Endothelial cell of umbilical vein (primary cell): Measurements from ENCODE around the gene HGFAC. TPM values are rescaled to one million over a fixed set of nuclear protein-coding genes. Genes with fewer than 3 reads are reported as not detected.

Experiments used
- BruUV-seq: library from RNA; stranded (reverse); fragments of 400-500 nt; replicated peaks from 2 replicates; lab custom pipeline; 2021; lab: Mats Ljungman, UMichigan
- CTCF ChIA-PET: fragments of 300-600, 350-600 bp; sonication (Branson Sonifier 250); formaldehyde crosslinking; loops from one replicate; lab custom pipeline; 2021; ENCODE audit warnings: antibody characterized with exemption, inconsistent platforms; lab: Charles Lee
- POLR2A ChIA-PET: fragments of 300-600, 350-600 bp; sonication (Branson Sonifier 250); formaldehyde crosslinking; loops from one replicate; lab custom pipeline; 2021; ENCODE audit warnings: antibody characterized with exemption, inconsistent platforms; lab: Charles Lee
- DNase-seq: peaks from one replicate; pipeline ENCODE4 v3.0.0-alpha.2; 2011; ENCODE audit warnings: low read depth, low spot score
- FAIRE-seq: peaks from 2 replicates; lab custom pipeline; 2011; peaks lifted over from hg19 to GRCh38; lab: Jason Lieb, UNC
- H2AFZ ChIP-seq: 2 replicates; pipeline ENCODE4 v1.6.0; 2012; ENCODE audit warnings: low read depth, low read length, control low read depth, inconsistent platforms
- H3K27ac ChIP-seq: 2 replicates; pipeline ENCODE4 v1.5.1; 2011; ENCODE audit warnings: low read depth, mild to moderate bottlenecking, control low read depth, low read length, moderate library complexity; ENCODE audit not compliant: insufficient read depth
- H3K27me3 ChIP-seq, 2 experiments: 2 replicates each; pipeline versions ENCODE4 v1.6.0 to v1.6.1; 2011; ENCODE audit warnings: low read length in 2 of 2, mixed read lengths in 1 of 2; ENCODE audit not compliant: control insufficient read depth in 2 of 2, insufficient read depth in 2 of 2
- H3K36me3 ChIP-seq, 2 experiments: 2 replicates in 1 of 2; 3 replicates in 1 of 2; pipeline ENCODE4 v1.5.1; 2011; ENCODE audit warnings: low read length in 2 of 2, mild to moderate bottlenecking in 1 of 2, moderate library complexity in 1 of 2; ENCODE audit not compliant: control insufficient read depth in 2 of 2, insufficient read depth in 2 of 2; ENCODE audit errors: extremely low read depth in 1 of 2
- H3K4me1 ChIP-seq: 3 replicates; pipeline ENCODE4 v1.5.1; 2011; ENCODE audit warnings: mild to moderate bottlenecking, low read length; ENCODE audit not compliant: control insufficient read depth, insufficient read depth; ENCODE audit errors: extremely low read depth
- H3K4me2 ChIP-seq: 2 replicates; pipeline ENCODE4 v1.6.1; 2011; ENCODE audit warnings: low read length, control low read depth, mixed read lengths; ENCODE audit not compliant: insufficient read depth
- H3K4me3 ChIP-seq, 3 experiments: fragments of 200-600 bp in 1 of 3; sonication (generic), shearing (Covaris generic) in 1 of 3; replicated peaks in 1 of 3; 2 replicates each; pipeline ENCODE4 v1.5.1; 2011 to 2016; ENCODE audit warnings: control low read depth in 3 of 3, low read length in 3 of 3, mild to moderate bottlenecking in 2 of 3, inconsistent platforms in 1 of 3, low read depth in 1 of 3, moderate library complexity in 1 of 3; ENCODE audit not compliant: insufficient read depth in 1 of 3
- H3K79me2 ChIP-seq: 2 replicates; pipeline ENCODE4 v1.6.0; 2012; ENCODE audit warnings: low read length, inconsistent platforms; ENCODE audit not compliant: control insufficient read depth, insufficient read depth
- H3K9ac ChIP-seq: replicated peaks from 2 replicates; pipeline ENCODE3; 2011; ENCODE audit warnings: low read length, control low read depth; ENCODE audit not compliant: insufficient read depth; ENCODE audit errors: extremely low read depth
- H3K9me1 ChIP-seq: replicated peaks from 3 replicates; pipeline ENCODE4 v1.6.0; 2011; ENCODE audit warnings: mild to moderate bottlenecking, low read length; ENCODE audit not compliant: control insufficient read depth, insufficient read depth; ENCODE audit errors: extremely low read depth
- H3K9me3 ChIP-seq: replicated peaks from 2 replicates; pipeline ENCODE4 v1.5.1; 2012; ENCODE audit warnings: low read length, inconsistent platforms; ENCODE audit not compliant: control insufficient read depth, insufficient read depth
- H4K20me1 ChIP-seq: replicated peaks from 2 replicates; pipeline ENCODE3; 2011; ENCODE audit warnings: mild to moderate bottlenecking, low read length; ENCODE audit not compliant: control insufficient read depth, insufficient read depth; ENCODE audit errors: extremely low read depth
- CTCF ChIP-seq, 2 donors: IDR thresholded peaks; 1 replicate in 1 of 2; 2 replicates in 1 of 2; pipeline ENCODE4 v1.5.1; 2011; ENCODE audit warnings: low read length in 2 of 2, mild to moderate bottlenecking in 2 of 2, moderate library complexity in 2 of 2, control low read depth in 1 of 2, inconsistent platforms in 1 of 2, low read depth in 1 of 2; ENCODE audit not compliant: insufficient read depth in 1 of 2; ENCODE audit errors: extremely low read depth in 1 of 2
- EZH2 ChIP-seq: IDR thresholded peaks from 2 replicates; pipeline ENCODE4 v1.6.1; 2012; ENCODE audit warnings: borderline replicate concordance, low read depth, mild to moderate bottlenecking, moderate library complexity, low read length, inconsistent platforms; ENCODE audit not compliant: severe bottlenecking
- FOS ChIP-seq: IDR thresholded peaks from 2 replicates; pipeline ENCODE4 v1.6.1; 2011; ENCODE audit warnings: mild to moderate bottlenecking, low read length, moderate library complexity, borderline replicate concordance; ENCODE audit not compliant: insufficient read depth
- GATA2 ChIP-seq: IDR thresholded peaks from 2 replicates; pipeline ENCODE4 v1.7.0; 2011; ENCODE audit warnings: low read depth, mild to moderate bottlenecking, moderate library complexity, mixed read lengths, low read length; ENCODE audit not compliant: insufficient read length, insufficient read depth
- JUN ChIP-seq: IDR thresholded peaks from 2 replicates; pipeline ENCODE4 v1.6.1; 2011; ENCODE audit warnings: borderline replicate concordance, low read depth; ENCODE audit not compliant: insufficient read length, insufficient read depth
- MAX ChIP-seq: IDR thresholded peaks from 2 replicates; pipeline ENCODE4 v1.6.1; 2011; ENCODE audit not compliant: insufficient read depth, insufficient read length
- MYC ChIP-seq: IDR thresholded peaks from one replicate; pipeline ENCODE4 v1.6.1; 2011; ENCODE audit warnings: mild to moderate bottlenecking, low read depth, low read length
- POLR2A ChIP-seq: IDR thresholded peaks from 2 replicates; pipeline ENCODE4 v1.6.1; 2012; ENCODE audit warnings: low read depth, mild to moderate bottlenecking, control low read depth, low read length
- POLR2AphosphoS5 ChIP-seq: IDR thresholded peaks from 2 replicates; pipeline ENCODE4 v1.6.1; 2012; ENCODE audit warnings: low read depth, mild to moderate bottlenecking, control low read depth, low read length, moderate library complexity; ENCODE audit not compliant: insufficient read depth
- dilution Hi-C: fragments of 300-500 bp; cut with MboI; formaldehyde crosslinking; loops from one replicate; pipeline ENCODE4 v1.15.0; 2019; ENCODE audit warnings: low sequenced_read_pairs; ENCODE audit not compliant: extremely low pct_ligation_motif_present
- intact Hi-C: fragments of 100-400 bp; cut with micrococcal nuclease; formaldehyde crosslinking; loops from one replicate; pipeline ENCODE4 v1.10.0; 2022
- polyA plus RNA-seq, 4 experiments: library from polyadenylated mRNA; depleted of rRNA in 3 of 4; stranded (reverse) in 3 of 4; unstranded in 1 of 4; fragments of >200 nt; gene quantifications; 2 replicates each; pipeline versions ENCODE4 v1.2.1 to v1.2.3, GENCODE V29; 2011 to 2012; ENCODE audit warnings: missing spikeins in 1 of 4
- total RNA-seq: library from RNA; stranded (reverse); gene quantifications from 2 replicates; pipeline ENCODE4 v1.2.3, GENCODE V29; 2021

The HGFAC gene
- total and polyA plus RNA-seq, 2 donors (not counting 3 experiments of a cell fraction or from before 2014, with no cell fraction given): 0.36 to 0.49 TPM

GRCh38 chr4:3438847-3439180 is 3.0 kb upstream of the HGFAC start:
- no peak for TF ChIP-seq FOS
- TF ChIP-seq CTCF (IDR thresholded peaks at IDR 0.05; ENCODE audit: extremely low read depth in 1 of 2, insufficient read depth in 1 of 2, low read depth in 1 of 2, low read length in 2 of 2): no peak
- no peak for TF ChIP-seq JUN
- no peak for TF ChIP-seq MYC
- no peak for TF ChIP-seq POLR2AphosphoS5
- no peak for TF ChIP-seq POLR2A
- no peak for TF ChIP-seq GATA2
- no peak for TF ChIP-seq EZH2
- no peak for TF ChIP-seq MAX
- no peak for DNase-seq
- Histone ChIP-seq H3K27me3 (no peaks in the 10 kb centered on the region), H2AFZ (no peak overlapping the region), H3K9me1 (no peaks in the 10 kb centered on the region), H4K20me1 (no peaks in the 10 kb centered on the region), H3K27ac (no peak overlapping the region), H3K79me2 (no peaks in the 10 kb centered on the region), H3K9ac (no peak overlapping the region), H3K4me2 (no peak overlapping the region), H3K36me3 (no peaks in the 10 kb centered on the region), H3K4me3 (no peak overlapping the region), H3K9me3 (no peaks in the 10 kb centered on the region), H3K4me1 (peaks cover 7% of the 10 kb centered on the region)
- FAIRE-seq: no peak
- BruUV-seq: no TSS peak
- ChIA-PET POLR2A (no interaction called here), CTCF (no interaction called here)
- dilution Hi-C loops: no loop called here
- intact Hi-C loops: loop anchor here (5.0 kb wide), 1 partner anchor 52 kb away; no protein-coding TSS in a partner anchor
